SU-DHL-6 (cell line): ENCODE data around the gene PRKD2.

Source experiments
- EZH2phosphoT487 ChIP-seq: fragments of 200-600 bp; sonication (generic), shearing (Covaris generic); conservative IDR thresholded peaks from 2 replicates; pipeline ENCODE4 v1.6.1; 2018; ENCODE audit warnings: mild to moderate bottlenecking, antibody characterized with exemption, low read length, moderate library complexity, mixed read lengths
- TF ChIP-seq, protein P1 (sequence below): fragments of 200-600 bp; sonication (generic); IDR thresholded peaks from one replicate; pipeline ENCODE4 v1.5.1; 2017; ENCODE audit warnings: antibody characterized with exemption, mild to moderate bottlenecking, low read length, moderate library complexity; ENCODE audit not compliant: insufficient read depth, poor library complexity, severe bottlenecking

DNA sequence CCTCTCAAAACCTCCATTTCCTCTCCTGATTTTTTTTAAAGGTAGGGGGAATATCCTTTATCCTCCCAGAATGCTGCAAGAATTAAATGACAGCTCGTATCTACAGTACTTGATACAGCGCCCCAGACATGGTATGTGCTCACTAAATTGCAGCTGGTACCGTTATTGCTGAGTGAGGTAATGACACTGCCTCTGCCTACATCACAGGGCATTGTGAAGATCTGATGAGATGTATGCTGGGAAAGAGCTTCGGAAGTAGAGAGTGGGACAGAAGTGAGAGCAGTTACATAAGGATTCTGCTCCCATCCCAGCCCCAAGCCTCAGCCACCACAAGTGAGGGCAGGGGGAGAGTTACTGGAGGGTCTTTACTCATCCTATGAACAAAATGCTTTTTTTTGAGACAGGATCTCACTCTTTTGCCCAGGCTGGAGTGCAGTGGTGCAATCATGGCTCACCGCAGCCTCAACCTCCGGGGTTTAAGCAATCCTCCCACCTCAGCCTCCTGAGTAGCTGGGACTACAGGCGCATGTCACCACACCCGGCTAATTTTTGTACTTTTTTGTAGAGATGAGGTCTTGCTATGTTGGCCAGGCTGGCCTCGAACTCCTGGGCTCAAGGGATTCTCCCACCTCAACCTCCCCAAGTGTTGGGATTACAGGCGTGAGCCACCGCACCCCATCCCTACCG is 27.2 kb upstream of the PRKD2 start:
- TF ChIP-seq, protein P1, sequence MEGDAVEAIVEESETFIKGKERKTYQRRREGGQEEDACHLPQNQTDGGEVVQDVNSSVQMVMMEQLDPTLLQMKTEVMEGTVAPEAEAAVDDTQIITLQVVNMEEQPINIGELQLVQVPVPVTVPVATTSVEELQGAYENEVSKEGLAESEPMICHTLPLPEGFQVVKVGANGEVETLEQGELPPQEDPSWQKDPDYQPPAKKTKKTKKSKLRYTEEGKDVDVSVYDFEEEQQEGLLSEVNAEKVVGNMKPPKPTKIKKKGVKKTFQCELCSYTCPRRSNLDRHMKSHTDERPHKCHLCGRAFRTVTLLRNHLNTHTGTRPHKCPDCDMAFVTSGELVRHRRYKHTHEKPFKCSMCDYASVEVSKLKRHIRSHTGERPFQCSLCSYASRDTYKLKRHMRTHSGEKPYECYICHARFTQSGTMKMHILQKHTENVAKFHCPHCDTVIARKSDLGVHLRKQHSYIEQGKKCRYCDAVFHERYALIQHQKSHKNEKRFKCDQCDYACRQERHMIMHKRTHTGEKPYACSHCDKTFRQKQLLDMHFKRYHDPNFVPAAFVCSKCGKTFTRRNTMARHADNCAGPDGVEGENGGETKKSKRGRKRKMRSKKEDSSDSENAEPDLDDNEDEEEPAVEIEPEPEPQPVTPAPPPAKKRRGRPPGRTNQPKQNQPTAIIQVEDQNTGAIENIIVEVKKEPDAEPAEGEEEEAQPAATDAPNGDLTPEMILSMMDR = no peak
- no peak for TF ChIP-seq EZH2phosphoT487
